ENCODE results near the gene LRRC23.
"Not testable (repeated sequence)": the region's sequence is repeated elsewhere in the genome, so short reads cannot be mapped to it uniquely, and the experiment has no call there.

The LRRC23 gene, protein sequence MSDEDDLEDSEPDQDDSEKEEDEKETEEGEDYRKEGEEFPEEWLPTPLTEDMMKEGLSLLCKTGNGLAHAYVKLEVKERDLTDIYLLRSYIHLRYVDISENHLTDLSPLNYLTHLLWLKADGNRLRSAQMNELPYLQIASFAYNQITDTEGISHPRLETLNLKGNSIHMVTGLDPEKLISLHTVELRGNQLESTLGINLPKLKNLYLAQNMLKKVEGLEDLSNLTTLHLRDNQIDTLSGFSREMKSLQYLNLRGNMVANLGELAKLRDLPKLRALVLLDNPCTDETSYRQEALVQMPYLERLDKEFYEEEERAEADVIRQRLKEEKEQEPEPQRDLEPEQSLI

GRCh38 chr12:6904280-6905276 is at the start of gene LRRC23:
LRRC23 (plus strand) TSS chr12:6904822; CDS start chr12:6905634, 812 bp downstream.
- DNase-seq (ENCODE audit: low read depth): peak; percentile 96

- DNase-seq (ENCODE audit: low read depth): no peak
These were observed 49.3 kb upstream of the LRRC23 start for GRCh38 chr12:6855322-6855721.

GRCh38 chr12:6858799-6859198 is 45.8 kb upstream of the LRRC23 start:
- no peak for DNase-seq (ENCODE audit: low read depth)

- no peak for DNase-seq (ENCODE audit: low read depth)
These were observed 44.5 kb upstream of the LRRC23 start for GRCh38 chr12:6860116-6860515.

- no peak for DNase-seq (ENCODE audit: low read depth)
These were observed 43.7 kb upstream of the LRRC23 start for GRCh38 chr12:6860942-6861341.

- DNase-seq (ENCODE audit: low read depth): no peak
These were observed 43.2 kb upstream of the LRRC23 start for GRCh38 chr12:6861391-6861790.

DNA sequence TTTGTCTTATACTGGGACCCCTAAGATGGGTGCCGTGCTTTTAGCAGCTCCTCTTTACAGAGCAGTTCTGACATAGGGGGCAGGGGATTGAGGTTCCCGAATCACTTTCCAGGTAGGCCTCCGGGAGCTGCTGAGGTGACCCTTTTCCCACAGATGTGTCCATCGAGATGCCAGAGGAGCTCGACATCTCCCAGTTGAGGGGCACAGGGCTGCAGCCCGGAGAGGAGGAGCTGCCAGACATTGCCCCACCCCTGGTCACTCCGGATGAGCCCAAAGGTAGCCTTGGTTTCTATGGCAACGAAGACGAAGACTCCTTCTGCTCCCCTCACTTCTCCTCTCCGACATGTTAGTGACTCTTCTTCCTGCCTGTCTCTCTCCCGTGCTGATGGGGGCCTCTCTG is 41.6 kb upstream of the LRRC23 start:
- DNase-seq (ENCODE audit: low read depth): no peak

DNA sequence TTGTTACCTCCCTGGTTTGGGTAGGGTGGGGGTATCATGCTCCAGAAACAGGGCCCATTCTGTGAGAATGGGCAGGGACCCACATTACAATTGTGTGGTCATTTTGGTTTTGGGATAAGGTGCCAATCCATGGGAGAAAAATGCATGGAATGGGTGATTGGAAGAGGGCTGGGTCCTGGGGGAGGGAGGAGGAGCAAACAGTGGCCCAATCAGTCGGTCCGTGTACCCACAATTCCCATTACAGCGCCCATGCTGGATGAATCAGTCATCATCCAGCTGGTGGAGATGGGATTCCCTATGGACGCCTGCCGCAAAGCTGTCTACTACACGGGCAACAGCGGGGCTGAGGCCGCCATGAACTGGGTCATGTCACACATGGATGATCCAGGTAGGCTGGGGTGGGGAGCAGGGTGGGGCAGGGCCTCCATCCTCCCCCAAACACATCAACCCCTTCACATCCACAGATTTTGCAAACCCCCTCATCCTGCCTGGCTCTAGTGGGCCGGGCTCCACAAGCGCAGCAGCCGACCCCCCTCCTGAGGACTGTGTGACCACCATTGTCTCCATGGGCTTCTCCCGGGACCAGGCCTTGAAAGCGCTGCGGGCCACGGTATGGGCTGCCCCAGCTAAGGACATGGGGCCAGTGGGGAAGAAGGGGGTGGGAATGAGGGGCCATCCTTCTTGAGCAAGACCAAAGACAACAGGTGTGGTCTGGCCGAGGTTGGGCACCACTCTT is 40.9 kb upstream of the LRRC23 start:
- no peak for DNase-seq (ENCODE audit: low read depth)

- DNase-seq (ENCODE audit: low read depth): not testable (repeated sequence)
These were observed 39.3 kb upstream of the LRRC23 start for GRCh38 chr12:6865307-6865706.

- DNase-seq (ENCODE audit: low read depth): no peak
These were observed 38.3 kb upstream of the LRRC23 start for GRCh38 chr12:6866163-6866919.

DNA sequence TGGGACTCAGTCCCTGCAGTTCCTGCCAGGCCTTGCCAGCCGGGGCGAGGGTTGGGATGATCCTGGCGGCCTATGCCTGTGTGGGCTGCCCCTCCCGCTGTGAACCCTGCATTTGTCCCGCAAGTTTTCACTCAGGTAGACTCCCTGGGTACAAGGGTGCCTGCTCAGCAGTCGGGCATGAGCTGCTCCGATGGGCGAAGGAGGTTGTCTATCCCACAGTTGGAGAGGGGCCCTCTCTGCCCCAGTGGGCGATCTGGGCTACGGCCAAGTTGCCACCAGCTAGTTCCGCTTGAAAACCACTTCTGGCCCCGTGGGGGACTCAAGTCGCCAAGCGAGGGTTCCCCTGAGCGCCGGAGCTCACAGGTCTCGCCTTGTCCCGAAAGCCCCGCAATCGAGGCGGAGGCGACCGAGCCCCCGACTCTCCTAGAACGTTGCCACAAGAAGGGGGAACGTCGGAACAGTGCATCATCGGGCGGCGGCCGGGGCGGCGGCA is 37.7 kb upstream of the LRRC23 start:
- no peak for DNase-seq (ENCODE audit: low read depth)

DNA sequence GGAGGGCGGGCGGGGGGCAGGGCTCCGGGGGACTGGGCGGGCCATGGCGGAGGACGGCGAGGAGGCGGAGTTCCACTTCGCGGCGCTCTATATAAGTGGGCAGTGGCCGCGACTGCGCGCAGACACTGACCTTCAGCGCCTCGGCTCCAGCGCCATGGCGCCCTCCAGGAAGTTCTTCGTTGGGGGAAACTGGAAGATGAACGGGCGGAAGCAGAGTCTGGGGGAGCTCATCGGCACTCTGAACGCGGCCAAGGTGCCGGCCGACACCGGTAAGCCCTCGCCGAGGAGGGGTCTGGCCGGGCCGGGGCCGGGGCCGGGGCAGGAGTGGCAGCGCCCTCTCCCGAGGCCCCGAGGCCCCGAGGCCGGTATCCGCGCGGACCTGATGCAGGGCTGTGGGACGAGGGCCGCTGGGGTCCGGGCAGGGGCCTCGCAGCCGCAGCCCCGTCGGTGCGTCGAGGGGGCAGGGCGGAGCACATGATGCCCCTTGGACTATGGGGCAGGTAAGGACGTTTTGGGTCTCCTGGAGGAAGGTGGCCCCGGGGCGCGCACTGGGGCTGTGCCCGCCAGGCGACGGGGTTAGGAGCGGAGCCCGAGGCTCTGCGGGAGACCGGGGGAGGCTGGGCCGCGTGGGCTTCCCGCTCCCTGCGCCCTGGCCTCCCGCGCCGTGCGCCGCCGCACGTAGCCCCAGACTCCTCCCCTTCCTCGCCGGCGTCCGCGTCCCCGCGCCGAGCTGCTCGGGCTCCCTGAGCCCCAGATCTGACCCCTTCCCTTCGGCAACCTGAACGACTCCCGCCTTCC is 37.0 kb upstream of the LRRC23 start, which contains the start of gene TPI1:
Gene TPI1 (plus strand): TSS at position 119 of the 798 bp plus-strand sequence. CDS start 36 bp downstream, at position 155.
- peak; percentile 70 for DNase-seq (ENCODE audit: low read depth)

GRCh38 chr12:6868211-6869048 is 36.2 kb upstream of the LRRC23 start:
- no peak for DNase-seq (ENCODE audit: low read depth)

DNA sequence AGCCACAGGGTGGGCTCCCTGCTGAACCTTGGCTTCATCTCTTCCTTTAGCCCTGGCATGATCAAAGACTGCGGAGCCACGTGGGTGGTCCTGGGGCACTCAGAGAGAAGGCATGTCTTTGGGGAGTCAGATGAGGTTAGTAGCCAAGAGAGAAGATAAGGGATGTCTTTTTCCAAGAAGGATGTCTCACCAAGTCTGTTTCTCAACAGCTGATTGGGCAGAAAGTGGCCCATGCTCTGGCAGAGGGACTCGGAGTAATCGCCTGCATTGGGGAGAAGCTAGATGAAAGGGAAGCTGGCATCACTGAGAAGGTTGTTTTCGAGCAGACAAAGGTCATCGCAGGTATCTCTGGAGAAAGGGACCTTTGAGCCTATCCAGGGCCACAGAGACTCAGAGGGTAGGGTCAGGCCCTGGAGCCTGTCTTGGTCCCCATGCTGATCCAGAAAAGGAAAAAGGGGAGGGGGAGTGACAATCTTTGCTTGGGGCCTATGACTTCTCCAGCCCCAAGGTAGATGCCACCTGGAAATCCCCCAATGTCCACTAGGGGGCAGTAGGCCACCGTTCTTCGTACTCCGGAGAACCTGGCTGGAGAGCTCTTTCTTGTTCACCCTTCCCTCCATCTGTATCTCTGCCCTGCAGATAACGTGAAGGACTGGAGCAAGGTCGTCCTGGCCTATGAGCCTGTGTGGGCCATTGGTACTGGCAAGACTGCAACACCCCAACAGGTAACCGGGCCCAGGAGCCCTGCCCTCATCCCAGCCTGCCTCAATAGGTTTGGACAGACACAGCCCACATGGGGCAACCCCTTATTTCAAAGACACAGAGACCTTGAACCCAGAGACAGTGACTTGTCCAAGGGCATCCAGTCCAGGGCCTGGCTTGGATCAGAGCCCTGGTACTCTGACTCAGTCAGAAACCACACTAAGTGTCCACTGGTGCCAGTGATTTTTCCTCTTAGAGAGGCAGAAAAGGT is 35.3 kb upstream of the LRRC23 start:
- peak; percentile 73 for DNase-seq (ENCODE audit: low read depth)

DNA sequence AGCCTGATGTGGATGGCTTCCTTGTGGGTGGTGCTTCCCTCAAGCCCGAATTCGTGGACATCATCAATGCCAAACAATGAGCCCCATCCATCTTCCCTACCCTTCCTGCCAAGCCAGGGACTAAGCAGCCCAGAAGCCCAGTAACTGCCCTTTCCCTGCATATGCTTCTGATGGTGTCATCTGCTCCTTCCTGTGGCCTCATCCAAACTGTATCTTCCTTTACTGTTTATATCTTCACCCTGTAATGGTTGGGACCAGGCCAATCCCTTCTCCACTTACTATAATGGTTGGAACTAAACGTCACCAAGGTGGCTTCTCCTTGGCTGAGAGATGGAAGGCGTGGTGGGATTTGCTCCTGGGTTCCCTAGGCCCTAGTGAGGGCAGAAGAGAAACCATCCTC is 34.3 kb upstream of the LRRC23 start:
- DNase-seq (ENCODE audit: low read depth): not testable (repeated sequence)

DNA sequence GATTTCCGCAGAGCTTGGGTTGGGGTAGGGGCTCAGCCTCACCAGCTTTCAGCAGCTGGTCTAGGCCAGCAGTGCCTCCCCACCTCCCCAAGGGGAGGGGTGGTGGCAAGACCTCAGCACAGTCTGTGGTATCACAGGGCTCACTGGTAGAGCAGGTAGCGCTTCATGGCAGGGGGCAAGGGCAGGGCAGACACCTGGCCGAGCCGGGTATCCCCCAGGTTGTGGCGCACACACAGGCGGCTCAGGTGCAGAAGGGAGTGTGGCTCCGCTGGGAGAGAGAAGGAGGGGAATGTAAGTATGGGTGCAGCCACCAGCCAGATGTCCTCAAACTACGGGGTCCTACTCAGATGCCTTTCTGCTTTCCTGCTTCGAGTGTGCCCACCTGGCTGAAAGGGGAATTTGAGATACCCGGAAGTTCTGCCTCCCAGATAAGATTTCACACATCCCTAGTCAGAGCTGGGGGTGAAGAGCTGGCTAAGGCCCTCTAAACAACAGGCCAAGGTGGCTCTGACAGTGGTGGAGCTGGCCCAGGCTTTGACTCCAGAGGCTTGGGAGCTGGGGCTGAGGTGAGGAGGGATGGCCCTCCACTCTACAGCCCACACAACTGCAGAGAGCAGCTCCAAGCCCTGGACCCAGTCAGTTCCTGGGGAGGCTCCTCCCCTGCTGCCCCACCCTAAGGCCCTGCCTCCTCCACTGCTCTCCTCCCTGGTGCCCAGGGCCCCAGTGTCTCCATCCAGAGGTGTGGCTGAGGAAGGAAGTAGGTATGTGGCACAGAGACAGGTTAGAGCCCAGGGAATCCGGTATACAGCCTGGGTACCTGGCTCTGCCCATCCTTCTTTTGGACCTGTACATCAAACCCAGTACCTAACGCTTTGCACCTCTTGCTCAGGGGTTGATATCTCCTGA is 33.3 kb upstream of the LRRC23 start:
- DNase-seq (ENCODE audit: low read depth): no peak

Data from activated T-helper 9 cell treated with anti-CD3 and anti-CD28 coated beads, Interleukin-2, amount 50 U/mL, for 16 hours (primary cell).